NCI-H524 treated with DMSO at 0.1 percent for 48 hours (cell line): ENCODE data around the gene LCMT1.
"Not testable (repeated sequence)": the region's sequence is repeated elsewhere in the genome, so short reads cannot be mapped to it uniquely, and the experiment has no call there.

ENCODE experiments used
- DNase-seq: peaks from one replicate; lab custom pipeline; 2025; lab: John Stamatoyannopoulos, UW

The LCMT1 gene

DNA sequence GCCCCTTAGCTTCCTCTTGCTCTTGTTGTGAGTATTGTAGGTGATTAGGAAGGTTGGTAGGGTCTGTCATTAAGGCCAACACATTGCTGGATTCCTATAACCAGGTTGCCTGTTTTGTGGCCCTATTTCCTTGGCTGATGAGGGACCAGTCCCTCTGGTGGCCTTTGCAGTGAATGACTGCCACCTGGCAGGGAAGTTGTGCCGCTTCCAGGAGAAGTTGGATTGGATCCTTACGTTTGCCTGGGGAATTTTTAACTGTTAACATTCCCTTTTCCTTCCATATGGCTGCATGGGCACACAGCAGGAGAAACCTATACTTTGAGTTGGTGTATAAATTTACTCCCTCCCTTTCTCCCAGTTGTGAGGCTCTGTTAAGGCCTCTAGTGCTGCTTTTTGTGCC lies 32.4 kb downstream of the LCMT1 start:
- no peak for DNase-seq

GRCh38 chr16:25148568-25149215 lies 37.1 kb downstream of the LCMT1 start:
- no peak for DNase-seq

DNA sequence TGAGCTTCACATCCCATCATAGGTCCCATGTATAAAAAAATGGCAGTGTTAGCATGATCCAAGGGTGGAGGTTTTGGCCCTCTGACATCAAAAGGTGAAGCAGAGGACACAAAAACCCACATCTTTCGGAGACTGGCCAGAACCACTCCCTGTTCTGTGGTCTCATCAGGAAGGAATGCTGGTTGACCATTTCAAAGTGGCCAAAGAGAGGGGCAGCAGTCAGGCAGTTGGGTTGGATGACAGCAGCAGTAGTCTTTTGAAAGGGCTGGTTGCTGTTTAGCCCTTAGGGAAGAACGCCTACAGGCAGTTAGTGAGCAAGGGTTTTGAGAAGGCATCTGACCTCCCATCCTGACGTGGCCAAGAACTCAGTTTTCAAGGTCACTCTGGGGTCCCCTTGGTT lies 40.5 kb downstream of the LCMT1 start:
- no peak for DNase-seq

DNA sequence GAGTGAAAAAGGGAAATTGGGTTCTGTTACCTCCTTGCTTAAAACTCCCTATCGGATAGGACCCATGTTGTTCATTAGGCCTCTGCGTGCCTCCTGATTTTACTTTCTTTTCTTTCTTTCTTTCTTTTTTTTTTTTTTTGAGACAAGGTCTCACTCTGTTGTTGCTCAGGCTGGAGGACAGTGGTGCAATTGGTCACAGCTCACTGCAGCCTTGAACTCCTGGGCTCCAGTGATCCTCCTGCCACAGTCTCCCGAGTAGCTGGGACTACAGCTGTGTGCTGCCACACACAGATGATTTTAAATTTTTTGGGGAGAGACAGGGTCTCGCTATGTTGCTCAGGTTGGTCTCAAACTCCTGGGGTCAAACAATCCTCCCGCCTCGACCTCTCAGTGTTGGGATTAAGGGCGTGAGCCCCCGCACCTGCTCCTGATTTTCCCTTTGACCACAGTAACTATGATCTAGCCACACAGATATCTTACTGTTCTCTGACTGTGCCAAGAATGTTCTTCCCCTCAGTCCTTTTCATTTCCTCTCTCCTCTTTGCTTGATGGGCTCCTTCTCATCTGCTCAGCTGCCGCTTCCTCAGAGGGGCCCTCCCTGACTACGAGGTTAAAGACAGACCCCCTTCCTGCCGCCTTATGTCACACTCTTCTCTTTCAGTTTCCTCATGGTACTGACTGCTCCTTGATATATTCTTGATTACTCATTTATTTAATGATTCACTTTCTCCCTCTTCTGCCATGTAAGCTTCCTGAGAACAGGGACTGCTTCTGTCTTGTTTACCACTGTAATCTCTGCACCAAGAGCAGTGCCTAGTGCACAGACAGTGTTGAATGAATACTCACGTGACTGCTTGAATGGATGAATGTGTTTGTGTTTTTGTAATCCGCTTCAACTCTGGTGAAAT lies 44.3 kb downstream of the LCMT1 start:
- no peak for DNase-seq

- DNase-seq, result no peak
These were observed 45.8 kb downstream of the LCMT1 start for GRCh38 chr16:25157271-25157875.

- no peak for DNase-seq
These were observed 46.9 kb downstream of the LCMT1 start for GRCh38 chr16:25158401-25158800.

DNA sequence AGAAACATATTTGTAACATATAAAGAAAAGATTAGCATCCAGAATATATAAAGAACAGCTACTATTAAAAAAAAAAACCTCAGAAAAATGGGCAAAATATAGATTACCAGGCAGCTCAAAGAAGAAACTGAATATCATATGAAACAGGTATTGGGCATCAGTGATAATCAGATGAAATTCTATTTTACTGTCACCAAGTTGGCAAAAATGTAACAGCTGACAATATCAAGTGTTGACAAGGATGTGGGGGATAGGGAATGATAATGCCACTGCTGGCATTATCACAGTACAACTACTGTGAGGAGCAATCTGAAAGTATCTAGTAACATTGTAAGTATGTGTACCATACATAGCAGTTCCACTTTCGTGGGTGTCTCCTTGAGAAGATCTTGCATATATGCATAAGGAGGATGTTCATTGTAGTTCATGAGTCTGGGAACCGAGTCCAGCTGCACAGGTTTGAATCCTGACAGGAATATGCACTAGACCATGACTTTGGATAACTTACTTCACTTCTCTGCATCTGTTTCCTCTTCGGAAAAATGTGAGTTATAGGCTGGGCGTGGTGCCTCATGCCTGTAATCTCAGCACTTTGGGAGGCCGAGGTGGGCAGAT lies 50.3 kb downstream of the LCMT1 start:
- DNase-seq, result no peak

DNA sequence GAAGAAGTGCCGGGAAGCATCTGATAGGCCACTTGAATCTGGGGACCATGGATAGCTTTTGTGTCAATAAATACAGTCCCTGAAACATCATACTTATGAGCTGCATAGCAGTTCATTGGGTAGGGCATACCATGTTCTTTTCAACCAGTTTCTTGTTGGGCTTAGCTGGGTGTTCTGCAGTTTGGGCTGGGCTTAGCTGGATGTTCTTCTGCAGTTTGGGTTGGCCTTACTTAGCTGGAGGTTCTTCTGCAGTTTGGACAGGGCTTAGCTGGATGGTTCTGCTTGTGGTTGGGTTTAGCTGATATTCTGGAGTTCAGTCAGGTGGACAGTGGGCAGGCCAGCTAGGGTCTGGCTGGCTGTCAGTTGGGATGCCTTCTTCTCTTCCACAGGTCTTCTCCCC lies 52.1 kb downstream of the LCMT1 start:
- DNase-seq, result no peak

GRCh38 chr16:25165284-25165683 lies 53.7 kb downstream of the LCMT1 start:
- no peak for DNase-seq

DNA sequence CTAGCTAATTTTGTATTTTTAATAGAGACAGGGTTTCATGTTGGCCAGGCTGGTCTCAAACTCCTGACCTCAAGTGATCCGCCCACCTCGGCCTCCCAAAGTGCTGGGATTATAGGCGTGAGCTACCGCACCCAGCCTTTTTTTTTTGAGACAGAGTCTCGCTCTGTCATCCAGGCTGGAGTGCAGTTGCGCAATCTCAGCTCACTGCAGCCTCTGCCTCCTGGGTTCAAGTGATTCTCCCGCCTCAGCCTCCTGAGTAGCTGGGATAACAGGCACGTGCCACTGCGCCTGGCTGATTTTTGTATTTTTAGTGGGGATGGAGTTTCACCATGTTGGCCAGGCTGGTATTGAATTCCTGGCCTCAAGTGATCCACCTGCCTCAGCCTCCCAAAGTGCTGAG lies 56.4 kb downstream of the LCMT1 start:
- not testable (repeated sequence) for DNase-seq

DNA sequence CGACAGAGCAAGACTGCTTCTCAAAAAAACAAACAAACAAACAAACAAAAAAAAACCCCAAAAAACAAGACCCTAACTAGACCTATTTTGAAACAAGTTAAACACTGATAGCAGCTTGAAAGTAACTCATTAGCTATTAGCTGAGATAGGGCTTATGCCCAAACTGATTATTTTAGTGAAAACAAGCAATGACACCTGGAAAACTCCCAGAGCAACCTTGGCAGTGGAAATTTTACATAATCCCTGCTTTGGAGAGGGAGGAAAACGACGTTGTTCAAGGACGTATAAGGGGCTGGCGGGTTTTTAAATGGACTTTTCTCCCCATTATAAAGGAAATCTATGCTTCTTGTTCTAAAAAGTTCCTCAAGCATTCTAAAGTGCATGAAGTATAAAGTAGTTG lies 59.8 kb downstream of the LCMT1 start:
- DNase-seq, result no peak

DNA sequence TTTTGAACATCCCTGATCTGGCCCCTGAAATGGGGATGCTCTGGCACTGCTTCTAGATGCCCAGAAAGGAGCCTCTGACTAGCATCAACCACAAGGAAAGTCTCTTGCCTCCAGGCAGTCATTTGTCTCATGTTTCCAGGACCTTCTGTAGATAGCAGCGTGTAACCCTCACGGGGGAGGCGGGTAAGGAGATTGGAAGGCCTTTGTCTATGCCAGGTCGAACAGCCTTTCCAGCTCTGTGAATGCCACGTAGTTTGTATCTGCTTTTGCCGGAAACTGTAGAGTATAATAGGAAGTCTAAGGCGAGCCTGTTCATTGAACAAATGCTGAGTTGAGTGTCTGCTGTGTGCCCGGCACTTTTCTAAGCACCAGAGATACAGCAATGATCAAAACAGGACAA lies 61.3 kb downstream of the LCMT1 start:
- DNase-seq, result no peak

- no peak for DNase-seq
These were observed 62.7 kb downstream of the LCMT1 start for GRCh38 chr16:25174285-25174684.

DNA sequence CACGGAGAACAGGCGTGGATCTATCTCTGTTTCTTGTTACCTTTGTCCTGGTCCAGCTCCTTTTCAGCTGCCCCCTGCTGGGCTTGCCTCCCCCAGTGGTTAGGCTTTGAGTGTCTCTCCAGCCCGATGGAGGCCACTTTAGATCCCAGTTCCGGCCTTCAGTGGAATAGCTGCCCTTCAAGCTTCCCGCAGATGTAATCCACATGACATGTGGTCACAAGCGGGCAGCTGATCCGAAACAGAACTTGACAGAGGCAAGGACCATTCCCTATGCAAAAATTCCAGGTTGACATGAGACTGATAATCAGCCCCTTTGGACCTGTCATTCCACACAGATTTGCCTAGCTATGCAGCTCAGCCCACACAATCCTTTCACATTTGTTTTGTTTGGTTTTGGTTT lies 64.6 kb downstream of the LCMT1 start:
- DNase-seq, result no peak

GRCh38 chr16:25177512-25177830 lies 65.9 kb downstream of the LCMT1 start:
- DNase-seq, result no peak

- no peak for DNase-seq
These were observed 66.5 kb downstream of the LCMT1 start for GRCh38 chr16:25177831-25178688.

DNA sequence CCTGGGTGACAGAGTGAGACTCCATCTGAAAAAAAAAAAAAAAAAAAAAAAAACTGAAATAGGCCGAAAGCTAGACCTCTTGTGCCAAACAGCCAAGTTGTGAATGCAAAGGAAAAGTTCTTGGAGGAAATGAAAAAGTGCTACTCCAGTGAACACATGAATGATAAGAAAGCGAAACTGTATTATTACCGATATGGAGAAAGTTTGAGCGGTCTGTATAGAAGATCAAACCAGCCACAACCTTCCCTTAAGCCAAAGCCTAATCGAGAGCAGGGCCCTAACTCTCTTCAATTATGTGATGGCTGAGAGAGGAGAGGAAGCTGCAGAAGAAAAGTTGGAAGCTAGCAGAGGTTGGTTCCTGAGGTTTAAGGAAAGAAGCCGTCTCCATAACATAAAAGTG lies 69.7 kb downstream of the LCMT1 start:
- DNase-seq, result not testable (repeated sequence)

GRCh38 chr16:25184771-25185170 lies 73.2 kb downstream of the LCMT1 start:
- DNase-seq, result no peak

- DNase-seq, result no peak
These were observed 75.9 kb downstream of the LCMT1 start for GRCh38 chr16:25187491-25187795.

- DNase-seq, result no peak
These were observed 77.8 kb downstream of the LCMT1 start for GRCh38 chr16:25189305-25189704.

- no peak for DNase-seq
These were observed 80.6 kb downstream of the LCMT1 start for GRCh38 chr16:25192096-25192495.

- DNase-seq, result no peak
These were observed 82.8 kb downstream of the LCMT1 start for GRCh38 chr16:25194273-25194878.
